K562 (cell line): ENCODE results near the gene MAML3. TPM values are rescaled to one million over a fixed set of nuclear protein-coding genes. Genes with fewer than 3 reads are reported as not detected.

Experiments
- ATAC-seq: fragments of 200-7000 bp; cut with Tn5 transposase; 3 replicates; pipeline ENCODE4 v1.9.1; 2020; ENCODE audit warnings: moderate library complexity
- BruUV-seq: library from RNA; stranded (reverse); fragments of 400-500 nt; replicated peaks from 2 replicates; lab custom pipeline; 2021; lab: Mats Ljungman, UMichigan
- CTCF ChIA-PET: fragments of 300-600 bp; formaldehyde crosslinking; extraction: SDS; loops from one replicate; lab custom pipeline; 2021; ENCODE audit warnings: low intra/inter-chr PET ratio; lab: Yijun Ruan, JAX
- POLR2A ChIA-PET: fragments of 300-600, 350-650 bp; sonication (Branson Sonifier 250); formaldehyde crosslinking; extraction: SDS; loops from one replicate; lab custom pipeline; 2021; ENCODE audit warnings: antibody characterized with exemption, inconsistent platforms; lab: Yijun Ruan, JAX
- DNase-seq, 4 experiments: peaks; one replicate each; pipeline versions ENCODE4 v3.0.0 to v3.0.0-alpha.2; 2011 to 2018; ENCODE audit warnings: low spot score in 3 of 4, mixed read lengths in 3 of 4; ENCODE audit errors: extremely low read depth in 1 of 4
- FAIRE-seq: peaks from 2 replicates; lab custom pipeline; 2011; peaks lifted over from hg19 to GRCh38; lab: Jason Lieb, UNC
- H2AFZ ChIP-seq: 2 replicates; pipeline ENCODE4 v1.6.0; 2011; ENCODE audit warnings: low read depth, low read length, control low read depth, inconsistent platforms
- H3K27ac ChIP-seq: fragments of 200-600 bp; 3 replicates; pipeline ENCODE4 v1.8.0; 2011; ENCODE audit warnings: low read depth, mild to moderate bottlenecking, control low read depth, inconsistent platforms, low read length, moderate library complexity, mixed read lengths; ENCODE audit errors: extremely low read depth
- H3K27me3 ChIP-seq, 2 experiments: fragments of 300-600 bp in 1 of 2; 2 replicates in 1 of 2; 3 replicates in 1 of 2; pipeline versions ENCODE4 v1.6.0 to v1.8.0; 2011; ENCODE audit warnings: inconsistent platforms in 2 of 2, low read length in 2 of 2, mild to moderate bottlenecking in 1 of 2, mixed read lengths in 1 of 2, moderate library complexity in 1 of 2; ENCODE audit not compliant: control insufficient read depth in 2 of 2, insufficient read depth in 2 of 2
- H3K36me3 ChIP-seq: fragments of 300-600 bp; 3 replicates; pipeline ENCODE4 v1.8.0; 2011; ENCODE audit warnings: mild to moderate bottlenecking, low read length, inconsistent platforms; ENCODE audit not compliant: control insufficient read depth, insufficient read depth
- H3K4me1 ChIP-seq, 2 experiments: fragments of 200-600 bp in 1 of 2; replicated peaks in 1 of 2; 2 replicates in 1 of 2; 3 replicates in 1 of 2; pipeline versions ENCODE4 v1.5.1 to v1.8.0; 2011; ENCODE audit warnings: inconsistent platforms in 2 of 2, low read length in 2 of 2, mild to moderate bottlenecking in 1 of 2, mixed read lengths in 1 of 2, moderate library complexity in 1 of 2; ENCODE audit not compliant: control insufficient read depth in 2 of 2, insufficient read depth in 2 of 2
- H3K4me2 ChIP-seq: 2 replicates; pipeline ENCODE4 v1.6.1; 2011; ENCODE audit warnings: low read length, control low read depth, inconsistent platforms, mixed read lengths; ENCODE audit not compliant: insufficient read depth
- H3K4me3 ChIP-seq: fragments of 200-600 bp; sonication (generic), shearing (Covaris generic); 2 replicates; pipeline ENCODE4 v1.5.1; 2016; ENCODE audit warnings: control low read depth, inconsistent platforms
- H3K79me2 ChIP-seq: fragments of 200-600 bp; 3 replicates; pipeline ENCODE4 v1.8.0; 2011; ENCODE audit warnings: low read length, inconsistent platforms; ENCODE audit not compliant: control insufficient read depth, insufficient read depth
- H3K9ac ChIP-seq, 2 experiments: 2 replicates each; pipeline versions ENCODE4 v1.6.0 to v1.6.1; 2011; ENCODE audit warnings: low read depth in 2 of 2, low read length in 2 of 2, control low read depth in 1 of 2, inconsistent platforms in 1 of 2, mild to moderate bottlenecking in 1 of 2, mixed read lengths in 1 of 2; ENCODE audit not compliant: insufficient read depth in 1 of 2
- H3K9me1 ChIP-seq: one replicate; pipeline ENCODE4 v1.6.0; 2011; ENCODE audit warnings: inconsistent platforms, mild to moderate bottlenecking, low read length, moderate library complexity; ENCODE audit not compliant: control insufficient read depth, insufficient read depth
- H3K9me3 ChIP-seq: replicated peaks from 2 replicates; pipeline ENCODE4 v1.5.1; 2011; ENCODE audit warnings: low read depth, low read length, inconsistent platforms; ENCODE audit not compliant: control insufficient read depth, insufficient read depth
- H4K20me1 ChIP-seq: replicated peaks from 2 replicates; pipeline ENCODE4 v1.6.1; 2011; ENCODE audit warnings: low read length, inconsistent platforms, mixed read lengths; ENCODE audit not compliant: control insufficient read depth, insufficient read depth
- ARHGAP35 ChIP-seq: fragments of 450-650 bp; IDR thresholded peaks from 2 replicates; pipeline ENCODE4 v1.6.1; 2018; ENCODE audit not compliant: partially characterized antibody
- CREB5 ChIP-seq: fragments of 250-450 bp; sonication (Bioruptor Pico); IDR thresholded peaks from 2 replicates; pipeline ENCODE4 v1.5.0; 2020; ENCODE audit warnings: mild to moderate bottlenecking
- HINFP ChIP-seq: fragments of 450-650 bp; conservative IDR thresholded peaks from 2 replicates; pipeline ENCODE4 v1.6.1; 2016; ENCODE audit warnings: missing genetic modification characterization, low read depth, mild to moderate bottlenecking, control low read depth, missing compliant biosample characterization
- HSF4 ChIP-seq: fragments of 250-450 bp; sonication (Bioruptor Pico); IDR thresholded peaks from 2 replicates; pipeline ENCODE4 v2.1.2; 2022; ENCODE audit warnings: mild to moderate bottlenecking, moderate library complexity, borderline replicate concordance
- KHSRP ChIP-seq: fragments of 450-650 bp; IDR thresholded peaks from 2 replicates; pipeline ENCODE4 v1.6.1; 2017
- MEF2D ChIP-seq: conservative IDR thresholded peaks from 2 replicates; pipeline ENCODE4 v1.6.1; 2016; ENCODE audit warnings: low read depth, missing genetic modification characterization, missing compliant biosample characterization
- MYNN ChIP-seq, 2 experiments: sonication (generic); formaldehyde crosslinking in 1 of 2; IDR thresholded peaks; 2 replicates each; pipeline versions ENCODE4 v1.5.0 to v1.6.1; 2016 to 2020; ENCODE audit warnings: antibody characterized with exemption in 1 of 2, missing genetic modification reagents in 1 of 2
- NR4A1 ChIP-seq, 2 experiments: fragments of 250-450 bp in 1 of 2; fragments of 450-650 bp in 1 of 2; sonication (Bioruptor Pico) in 1 of 2; IDR thresholded peaks; 2 replicates each; pipeline versions ENCODE4 v1.4.0 to v1.6.1; 2016 to 2020; ENCODE audit warnings: mild to moderate bottlenecking in 2 of 2, missing compliant biosample characterization in 1 of 2, missing genetic modification characterization in 1 of 2, moderate library complexity in 1 of 2
- SRSF3 ChIP-seq: fragments of 200-400 bp; formaldehyde crosslinking; IDR thresholded peaks from 2 replicates; pipeline ENCODE4 v1.6.1; 2016; ENCODE audit warnings: mild to moderate bottlenecking, low read length, moderate library complexity; ENCODE audit not compliant: insufficient read depth
- THRAP3 ChIP-seq: fragments of 450-650 bp; IDR thresholded peaks from 2 replicates; pipeline ENCODE4 v1.6.1; 2016; ENCODE audit warnings: mild to moderate bottlenecking, inconsistent platforms, borderline replicate concordance
- ZNF695 ChIP-seq: fragments of 450-650 bp; formaldehyde crosslinking; IDR thresholded peaks from 2 replicates; pipeline ENCODE4 v1.4.0; 2020; ENCODE audit warnings: mild to moderate bottlenecking, moderate library complexity
- WGBS: fragments of 100-300 bp; shearing (Covaris generic); methylation state at CpG from one replicate; pipeline ENCODE4 v1.1.6; 2016; ENCODE audit warnings: low coverage, mixed read lengths; ENCODE audit not compliant: insufficient coverage; ENCODE audit errors: missing lambda C conversion rate; 5-methylcytosine and 5-hydroxymethylcytosine counted together
- in situ Hi-C: fragments of 300-500 bp; cut with MboI; formaldehyde crosslinking; loops from 4 replicates; pipeline ENCODE4 v1.15.0; 2018; ENCODE audit warnings: inconsistent platforms, mixed read lengths
- intact Hi-C: fragments of 100-400 bp; cut with micrococcal nuclease; formaldehyde crosslinking; loops from 2 replicates; pipeline ENCODE4 v1.14.2; 2022
- polyA plus RNA-seq, 8 experiments: library from polyadenylated mRNA; depleted of rRNA in 4 of 8; stranded (reverse) in 5 of 8; unstranded in 3 of 8; fragments of >200 nt; fragmentation: Nextera tagmentation in 2 of 8; fragmentation: Illumina TruSeq in 1 of 8; extraction: Ambion mirVana in 2 of 8; extraction: Trizol in 1 of 8; gene quantifications; 2 replicates each; pipeline versions ENCODE4 v1.2.1 to v1.2.3, GENCODE V29; 2011 to 2014; ENCODE audit warnings: inconsistent platforms in 1 of 8, missing spikeins in 1 of 8
- total RNA-seq, 7 experiments: library from RNA; depleted of rRNA in 6 of 7; stranded (reverse); fragments of >200 nt in 6 of 7; fragmentation: Illumina TruSeq in 2 of 7; extraction: Trizol in 2 of 7; gene quantifications; 2 replicates each; pipeline versions ENCODE4 v1.2.1 to v1.2.3, GENCODE V29; 2011 to 2021; ENCODE audit warnings: low replicate concordance in 1 of 7

MAML3 gene
- total and polyA plus RNA-seq, 9 of the 15 experiments (the other 6 are each of a cell fraction or from before 2014, with no cell fraction given): 0.01 to 0.55 (median 0.25) TPM

GRCh38 chr4:139700568-139700967 is 453.4 kb downstream of the MAML3 start:
- peak in 1 of 4 experiments; percentile 2 for DNase-seq
- 79% methylated on average over 5 of the region's 5 CpGs for WGBS

More at GRCh38 chr4:139700568-139700967, 453.4 kb downstream of the MAML3 start:
- no peaks in the 10 kb centered on the region for H4K20me1 ChIP-seq
- no peak overlapping the region for H3K9ac ChIP-seq
- ChIA-PET CTCF (no interaction called here), POLR2A (no interaction called here)
- no peaks in the 10 kb centered on the region for H3K79me2 ChIP-seq
- in situ Hi-C loops (no loop called here), intact Hi-C loops (no loop called here)
- H3K4me2 ChIP-seq: no peak overlapping the region
- BruUV-seq: no TSS peak
- no peaks in the 10 kb centered on the region for H3K9me1 ChIP-seq
- H3K4me1 ChIP-seq: no peaks in the 10 kb centered on the region
- FAIRE-seq: no peak
- no peaks in the 10 kb centered on the region for H3K9me3 ChIP-seq
- H3K27me3 ChIP-seq: no peaks in the 10 kb centered on the region
- no peak overlapping the region for H2AFZ ChIP-seq
- TF ChIP-seq HSF4 (CRISPR knock-in tag): no peak
- TF ChIP-seq SRSF3: no peak
- no peak for TF ChIP-seq ARHGAP35
- no peak for TF ChIP-seq MEF2D
- TF ChIP-seq CREB5: no peak
- no peak for TF ChIP-seq ZNF695 (CRISPR knock-in tag)
- TF ChIP-seq THRAP3: no peak
- no peak for TF ChIP-seq HINFP (tag)
- no peak for TF ChIP-seq NR4A1 (CRISPR knock-in tag; IDR thresholded peaks at IDR 0.05)
- no peak for TF ChIP-seq NR4A1 (tag; IDR thresholded peaks at IDR 0.05)
- TF ChIP-seq MYNN (IDR thresholded peaks at IDR 0.05): no peak
- no peak for TF ChIP-seq MYNN (CRISPR knock-in tag; IDR thresholded peaks at IDR 0.05)
- no peak for TF ChIP-seq KHSRP
- H3K27ac ChIP-seq: no peak overlapping the region
- H3K36me3 ChIP-seq: peaks cover 29% of the 10 kb centered on the region; the same call in 2 of the 3 replicates
- no peak overlapping the region for H3K4me3 ChIP-seq
- no peak for ATAC-seq
